Panc1 (cell line): ENCODE data around the gene PPCS. TPM values are rescaled to one million over a fixed set of nuclear protein-coding genes. Genes with fewer than 3 reads are reported as not detected.

Source experiments
- total RNA-seq: library from RNA; stranded (reverse); gene quantifications from one replicate; pipeline ENCODE4 v1.2.1, GENCODE V29; 2021; ENCODE audit not compliant: unreplicated experiment

The PPCS gene
- total RNA-seq, 1 experiment from 2014 or later = 72.7 TPM

Other genes with a start within 250 kb of the PPCS start
- gene FOXJ3, start 121.3 kb upstream of the PPCS start, total RNA-seq = 55.3 TPM
- gene RIMKLA, start 75.8 kb upstream of the PPCS start, total RNA-seq = 13.6 TPM
- 0.57 TPM for gene ZMYND12, start 521 bp upstream of the PPCS start, total RNA-seq
- gene CCDC30, start 6.7 kb downstream of the PPCS start, total RNA-seq = 1.3 TPM
- 78.5 TPM for gene PPIH, start 201.9 kb downstream of the PPCS start, total RNA-seq
- 908 TPM for gene YBX1, start 225.9 kb downstream of the PPCS start, total RNA-seq